Right hindlimb (tissue), 1 donor: ENCODE measurements around the gene ZNF177.
"Not testable (repeated sequence)": the region's sequence is repeated elsewhere in the genome, so short reads cannot be mapped to it uniquely, and the experiment has no call there.

ENCODE experiments used
- DNase-seq: peaks from one replicate; pipeline ENCODE4 v3.0.0-alpha.2; 2018

ZNF177 gene

GRCh38 chr19:9362905-9363304 is at the start of gene ZNF177:
ZNF177 (plus strand) TSS chr19:9363013; CDS start chr19:9378312, 15,299 bp downstream.
- peak; percentile 77 for DNase-seq

GRCh38 chr19:9313756-9314155 is 49.1 kb upstream of the ZNF177 start:
- no peak for DNase-seq

- DNase-seq: no peak
These were observed 41.5 kb upstream of the ZNF177 start for GRCh38 chr19:9321338-9321737.

GRCh38 chr19:9321756-9322155 is 41.1 kb upstream of the ZNF177 start:
- not testable (repeated sequence) for DNase-seq

GRCh38 chr19:9322201-9322600 is 40.6 kb upstream of the ZNF177 start:
- DNase-seq: not testable (repeated sequence)

GRCh38 chr19:9323557-9323918 is 39.3 kb upstream of the ZNF177 start:
- no peak for DNase-seq

- DNase-seq: peak; percentile 98
These were observed 38.8 kb upstream of the ZNF177 start, which contains the start of gene ZNF559 for GRCh38 chr19:9323919-9324583. ZNF559 (plus strand) TSS chr19:9324179; CDS start chr19:9338550, 14,371 bp downstream.

- no peak for DNase-seq
These were observed 38.2 kb upstream of the ZNF177 start for GRCh38 chr19:9324584-9324962.

- no peak for DNase-seq
These were observed 32.8 kb upstream of the ZNF177 start for GRCh38 chr19:9329999-9330398.

- no peak for DNase-seq
These were observed 20.1 kb upstream of the ZNF177 start for GRCh38 chr19:9342610-9343304.

- DNase-seq: no peak
These were observed 17.8 kb upstream of the ZNF177 start for GRCh38 chr19:9345005-9345404.

GRCh38 chr19:9348253-9348652 is 14.6 kb upstream of the ZNF177 start:
- no peak for DNase-seq

- DNase-seq: no peak
These were observed 14.1 kb upstream of the ZNF177 start for GRCh38 chr19:9348671-9349070.

GRCh38 chr19:9352505-9352904 is 10.3 kb upstream of the ZNF177 start:
- no peak for DNase-seq

GRCh38 chr19:9353011-9353410 is 9.8 kb upstream of the ZNF177 start:
- DNase-seq: no peak

- no peak for DNase-seq
These were observed 8.2 kb upstream of the ZNF177 start for GRCh38 chr19:9354651-9355050.

- no peak for DNase-seq
These were observed 8.2 kb downstream of the ZNF177 start for GRCh38 chr19:9370738-9371619.

GRCh38 chr19:9381361-9381785 is 18.6 kb downstream of the ZNF177 start:
- no peak for DNase-seq

- DNase-seq: peak; percentile 88
These were observed 44.1 kb downstream of the ZNF177 start for GRCh38 chr19:9406798-9407352.

GRCh38 chr19:9407827-9408226 is 45.0 kb downstream of the ZNF177 start:
- DNase-seq: no peak

- DNase-seq: no peak
These were observed 50.6 kb downstream of the ZNF177 start for GRCh38 chr19:9413240-9413954.

- no peak for DNase-seq
These were observed 65.1 kb downstream of the ZNF177 start for GRCh38 chr19:9427941-9428340.
